NCI-H774 (cell line): ENCODE results near the gene PGAP2.
A peak's percentile ranks its signal among the peaks of the same experiment; 100 is the strongest.
"Not testable (repeated sequence)": the region's sequence is repeated elsewhere in the genome, so short reads cannot be mapped to it uniquely, and the experiment has no call there.

Source experiments
- DNase-seq: peaks from one replicate; lab custom pipeline; 2025; lab: John Stamatoyannopoulos, UW

The PGAP2 gene

GRCh38 chr11:3855808-3856491 lies 47.6 kb downstream of the PGAP2 start:
- DNase-seq: no peak

- no peak for DNase-seq
These were observed 48.6 kb downstream of the PGAP2 start for GRCh38 chr11:3856856-3857553.

GRCh38 chr11:3857628-3858027 lies 49.3 kb downstream of the PGAP2 start:
- DNase-seq: no peak

DNA sequence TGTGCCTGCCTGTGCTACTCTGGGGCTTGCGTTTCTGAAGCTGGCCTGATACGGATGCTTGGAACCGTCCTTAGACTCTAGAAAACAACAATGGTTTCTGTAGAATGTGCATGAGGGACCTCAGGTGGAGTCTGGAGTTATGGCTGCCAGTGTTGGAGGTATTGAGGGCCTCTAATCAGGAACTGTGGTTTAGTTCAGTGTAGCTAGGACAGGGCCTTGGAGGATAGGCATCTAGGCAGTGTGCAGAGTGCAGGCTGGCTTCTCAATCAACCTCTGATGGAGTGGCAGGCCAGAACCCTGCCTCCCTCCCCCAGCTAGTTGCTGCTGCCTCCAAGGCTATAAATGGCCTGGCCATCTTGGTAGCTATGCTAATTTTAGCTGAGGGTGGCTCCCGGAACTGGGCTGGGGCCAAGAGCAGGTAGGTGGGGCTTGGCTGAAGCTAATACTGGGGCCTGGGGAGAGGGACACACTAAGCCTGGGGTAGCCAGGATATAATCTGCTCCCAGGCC lies 51.1 kb downstream of the PGAP2 start:
- peak; percentile 29 for DNase-seq

DNA sequence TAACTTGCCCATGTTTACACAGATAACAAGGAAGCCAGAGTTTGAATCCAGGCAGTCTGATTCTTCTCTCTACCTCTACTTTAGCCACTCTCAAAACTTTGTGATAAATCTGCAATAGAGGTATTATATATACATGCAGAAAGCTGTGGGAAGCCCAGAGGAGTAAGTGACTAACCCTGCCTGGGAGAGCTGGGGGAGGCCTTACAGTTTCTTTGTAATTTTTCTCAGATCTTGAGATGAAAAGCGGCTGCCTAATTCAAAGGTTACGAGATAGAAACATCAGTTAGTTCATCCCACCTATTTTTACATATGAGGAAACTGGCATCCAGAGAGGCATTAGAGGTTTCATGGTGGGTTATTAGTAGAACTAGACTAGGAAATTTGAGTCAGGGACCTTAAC lies 52.0 kb downstream of the PGAP2 start:
- DNase-seq: no peak

DNA sequence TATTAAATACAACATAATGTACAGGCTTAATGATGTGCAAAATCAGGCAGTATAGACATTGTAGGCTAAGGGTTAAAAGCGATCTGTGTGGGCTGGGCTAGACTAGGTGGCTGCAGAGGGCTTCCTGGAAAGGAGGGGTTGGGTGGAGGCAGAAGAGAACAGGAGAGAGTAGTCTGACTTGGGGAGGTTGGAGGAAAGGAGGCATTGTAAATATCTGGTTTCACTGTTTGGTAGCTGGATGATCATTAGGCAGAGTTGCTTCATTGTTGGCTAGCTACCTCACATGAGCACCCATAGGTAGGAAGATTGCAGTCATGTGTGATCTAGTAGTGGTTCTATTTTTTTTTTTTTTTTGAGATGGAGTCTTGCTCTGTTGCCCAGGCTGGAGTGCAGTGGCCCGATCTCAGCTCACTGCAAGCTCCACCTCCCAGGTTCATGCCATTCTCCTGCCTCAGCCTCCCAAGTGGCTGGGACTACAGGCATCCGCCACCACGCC lies 52.6 kb downstream of the PGAP2 start:
- not testable (repeated sequence) for DNase-seq

DNA sequence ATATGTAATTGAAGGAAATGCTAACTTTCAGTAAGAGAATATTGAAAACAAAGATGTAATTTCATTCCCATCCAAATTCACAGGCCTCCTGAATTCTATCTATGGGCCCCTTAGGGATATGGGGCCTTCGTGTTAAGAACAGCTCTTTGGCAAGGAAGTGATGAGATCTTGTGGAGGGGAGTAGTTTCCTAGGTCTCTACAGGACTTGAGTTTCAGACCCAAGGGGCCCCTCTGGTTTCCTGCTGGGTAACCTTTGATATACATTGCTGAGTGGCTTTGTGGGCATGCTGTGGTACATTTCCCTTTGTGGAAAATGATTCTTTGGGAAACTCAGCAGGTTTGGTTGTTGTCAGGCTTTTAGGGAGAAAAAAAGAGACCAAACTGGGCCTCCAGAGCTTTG lies 53.3 kb downstream of the PGAP2 start:
- no peak for DNase-seq

DNA sequence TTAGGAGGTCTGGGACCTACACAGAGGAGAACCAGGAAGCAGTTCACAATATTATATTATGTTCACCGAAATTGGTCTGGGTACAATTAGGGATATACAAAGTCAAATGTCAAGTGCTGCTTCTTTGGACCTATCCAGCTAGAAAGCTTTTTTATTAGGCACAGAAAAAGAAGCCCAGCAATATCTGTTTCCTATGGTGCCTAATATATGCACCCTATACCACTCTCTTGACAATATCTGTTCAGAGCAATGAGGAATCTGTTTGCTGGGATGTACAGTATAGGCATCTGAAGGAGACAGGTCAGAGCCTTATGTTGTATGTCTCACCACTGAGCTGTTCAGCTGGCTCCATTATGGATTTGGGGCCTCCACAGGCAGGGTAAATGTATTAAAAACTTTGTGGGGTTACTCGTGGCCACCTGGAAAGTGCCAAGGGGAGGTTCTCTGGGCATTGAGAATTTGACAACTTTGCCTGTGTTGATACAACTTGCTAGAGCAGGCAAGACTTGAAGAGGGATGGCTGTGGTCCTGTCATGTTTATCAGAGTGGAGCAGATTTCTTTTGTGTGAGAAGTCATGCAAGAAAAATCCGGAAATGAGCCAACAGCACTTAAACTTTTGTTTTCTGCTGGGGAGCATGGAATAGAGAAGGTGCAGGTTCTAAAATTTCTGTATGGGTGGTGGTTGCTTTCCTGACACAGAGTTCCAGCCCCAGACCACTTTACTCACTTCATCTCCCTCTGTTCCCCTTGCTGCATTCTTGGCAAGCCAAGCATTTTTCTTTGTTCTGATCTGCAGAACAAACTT lies 57.2 kb downstream of the PGAP2 start:
- no peak for DNase-seq

GRCh38 chr11:3866206-3866605 lies 57.8 kb downstream of the PGAP2 start:
- no peak for DNase-seq

DNA sequence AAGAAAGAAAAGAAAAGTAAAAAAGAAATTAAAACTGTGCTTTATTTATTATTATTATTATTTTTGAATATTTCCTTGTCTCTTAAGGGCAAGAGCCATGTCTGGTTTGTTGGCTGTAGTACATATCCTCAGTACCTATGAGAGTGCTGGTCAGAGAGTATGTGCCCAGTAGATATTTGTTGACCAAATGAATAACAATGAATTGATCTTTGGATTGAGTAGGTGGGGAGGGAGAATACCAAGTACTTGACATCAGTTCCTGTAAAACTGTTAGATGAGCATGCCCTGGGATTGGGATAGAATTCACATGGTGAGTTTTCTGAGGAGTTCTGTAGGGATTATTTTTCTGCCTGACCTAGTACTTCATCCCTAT lies 58.5 kb downstream of the PGAP2 start:
- no peak for DNase-seq

- DNase-seq: peak; percentile 7
These were observed 59.1 kb downstream of the PGAP2 start for GRCh38 chr11:3867209-3868091.

DNA sequence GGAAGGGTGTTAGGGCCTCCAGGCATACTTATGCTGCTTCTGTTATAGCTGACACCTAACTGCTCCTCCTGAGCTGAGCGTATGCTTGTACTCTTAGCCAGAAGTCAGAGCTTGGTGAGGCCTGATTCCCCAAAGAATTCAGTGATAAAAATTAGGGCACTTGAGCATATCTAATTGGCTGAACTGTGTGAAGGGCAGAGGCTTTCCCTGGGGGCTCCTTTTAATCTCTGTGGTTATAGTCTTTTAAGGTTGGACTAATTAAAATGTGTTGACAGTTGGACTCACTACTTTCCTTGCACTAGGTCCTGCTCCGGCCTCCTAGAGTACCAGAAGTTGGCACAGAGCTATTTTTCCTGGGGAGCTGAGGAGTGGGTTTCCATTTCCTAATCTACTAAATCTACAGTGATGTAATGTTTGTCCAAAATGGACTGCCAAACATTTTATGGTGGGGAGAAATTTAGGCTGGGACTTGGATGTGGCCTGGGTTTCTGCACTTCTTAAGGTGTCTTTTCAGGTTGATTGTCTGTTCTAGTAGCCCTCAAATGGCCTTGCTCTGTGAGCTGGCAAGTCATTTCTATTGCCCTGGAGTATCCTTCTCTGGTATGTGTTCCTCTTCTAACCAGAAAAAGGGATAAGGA lies 65.5 kb downstream of the PGAP2 start:
- no peak for DNase-seq
